ENCODE results near the gene PAK1. TPM values are rescaled to one million over a fixed set of nuclear protein-coding genes. Genes with fewer than 3 reads are reported as not detected.

The PAK1 gene
- total and polyA plus RNA-seq, 2 of the 4 experiments (the other 2 are of a cell fraction), result 34.3 to 60.6 TPM

- Histone ChIP-seq H3K79me1 (ENCODE audit: low read depth in 1 of 2, low read length in 2 of 2) (no peaks in the 10 kb centered on the region), H2AK9ac (replicated peaks; ENCODE audit: low read depth, low read length, poor library complexity) (no peak overlapping the region), H2BK5ac (ENCODE audit: low read depth, low read length, poor library complexity, severe bottlenecking) (no peak overlapping the region), H3K27me3 (ENCODE audit: control insufficient read depth, insufficient read depth, low read length) (no peaks in the 10 kb centered on the region), H4K91ac (ENCODE audit: insufficient read depth, low read depth, low read length) (no peak overlapping the region), H3K18ac (ENCODE audit: low read depth, low read length) (no peak overlapping the region), H3K4me3 (ENCODE audit: insufficient read depth, low read depth, low read length) (no peak overlapping the region), H3K4me2 (ENCODE audit: low read depth, low read length) (no peak overlapping the region), H2BK20ac (ENCODE audit: low read depth, low read length) (peak overlapping the region; percentile 69; the same call in 1 of the 2 replicates), H2AK5ac (ENCODE audit: low read depth, low read length) (no peak overlapping the region), H4K8ac (ENCODE audit: low read depth in 2 of 2, low read length in 2 of 2) (no peak overlapping the region), H3K4me1 (ENCODE audit: control insufficient read depth, insufficient read depth, low read length) (peaks cover 4% of the 10 kb centered on the region; the same call in 1 of the 2 replicates), H4K20me1 (ENCODE audit: insufficient read depth, low read length) (no peaks in the 10 kb centered on the region), H3K9me3 (ENCODE audit: control insufficient read depth, insufficient read depth, low read length) (no peaks in the 10 kb centered on the region), H3K9ac (ENCODE audit: low read depth, low read length) (no peak overlapping the region), H2AFZ (replicated peaks; ENCODE audit: low read length, poor library complexity) (no peak overlapping the region), H3K14ac (replicated peaks; ENCODE audit: low read depth, low read length) (no peak overlapping the region; the same call in 1 of the 2 replicates), H3K9me1 (ENCODE audit: insufficient read depth, low read length) (peaks cover 9% of the 10 kb centered on the region; the same call in 1 of the 2 replicates), H3K56ac (ENCODE audit: extremely low read depth, insufficient read depth, low read length) (no peak overlapping the region), H3K27ac (ENCODE audit: insufficient read depth, low read length) (no peak overlapping the region), H3K36me3 (ENCODE audit: control insufficient read depth, insufficient read depth, low read length) (0 out of 2 replicates have a peak, but pooled peaks cover 1% of the 10 kb centered on the region), H2BK120ac (ENCODE audit: low read depth, low read length) (peak overlapping the region; percentile 10; the same call in 1 of the 2 replicates), H3K23ac (ENCODE audit: low read depth, low read length) (no peak overlapping the region), H3K4ac (ENCODE audit: low read depth, low read length) (0 out of 2 replicates have a peak overlapping the region, but pooled peaks have one; percentile 11), H2BK15ac (ENCODE audit: low read depth, low read length) (no peak overlapping the region), H4K5ac (ENCODE audit: low read depth, low read length) (no peak overlapping the region)
- ChIA-PET CTCF (no interaction called here), POLR2A (ENCODE audit: unreplicated experiment) (no interaction called here)
- intact Hi-C loops (cut with micrococcal nuclease), result no loop called here
- WGBS, 2 experiments (ENCODE audit: extremely low coverage in 2 of 2, insufficient read length in 1 of 2), result no CpG with 5 or more reads among the region's 2 CpGs
- TF ChIP-seq RAD21 (IDR thresholded peaks at IDR 0.05; ENCODE audit: low read length), result no peak
- no peak for TF ChIP-seq USF2 (IDR thresholded peaks at IDR 0.05; ENCODE audit: low read depth, low read length)
- no peak for TF ChIP-seq CEBPB (IDR thresholded peaks at IDR 0.05; ENCODE audit: low read depth, low read length)
- TF ChIP-seq NFE2L2 (IDR thresholded peaks at IDR 0.05; ENCODE audit: low read depth, low read length), result no peak
- no peak for TF ChIP-seq BHLHE40 (IDR thresholded peaks at IDR 0.05; ENCODE audit: low read depth, low read length)
- no peak for TF ChIP-seq RFX5 (IDR thresholded peaks at IDR 0.05; ENCODE audit: low read depth, low read length)
- in situ Hi-C loops (cut with MboI; ENCODE audit: low sequenced_read_pairs), result no loop called here
- dilution Hi-C loops (cut with HindIII; ENCODE audit: low sequenced_read_pairs, unreplicated experiment), result no loop called here
- BruUV-seq (replicated peaks), result no TSS peak
- no peak for ATAC-seq (ENCODE audit: low read depth)
- DNase-seq, result no peak
Observed at GRCh38 chr11:77347948-77348347, 125.9 kb downstream of the PAK1 start.

Data from IMR-90 (cell line).